HepG2 (cell line): ENCODE results near the gene PIKFYVE.

Source experiments
- NFYB ChIP-seq: sonication (generic); formaldehyde crosslinking; IDR thresholded peaks from 2 replicates; pipeline ENCODE4 v1.4.0; 2020; ENCODE audit warnings: missing genetic modification reagents
- POLR2AphosphoS5 ChIP-seq: IDR thresholded peaks from 2 replicates; pipeline ENCODE4 v1.6.1; 2012; ENCODE audit warnings: low read depth, low read length
- SP2 ChIP-seq: sonication (generic); formaldehyde crosslinking; IDR thresholded peaks from 2 replicates; pipeline ENCODE4 v1.5.1; 2020; ENCODE audit warnings: mild to moderate bottlenecking, missing genetic modification reagents
- YY1 ChIP-seq: IDR thresholded peaks from 2 replicates; pipeline ENCODE4 v1.6.1; 2011; ENCODE audit warnings: low read length, low read depth, moderate library complexity, mild to moderate bottlenecking; ENCODE audit not compliant: insufficient read depth, insufficient replicate concordance
- ZNF556 ChIP-seq: sonication (generic); formaldehyde crosslinking; IDR thresholded peaks from 2 replicates; pipeline ENCODE4 v1.4.0; 2020; ENCODE audit warnings: mild to moderate bottlenecking, missing genetic modification reagents, borderline replicate concordance
- TF ChIP-seq, protein P1 (sequence below): sonication (generic); formaldehyde crosslinking; IDR thresholded peaks from 2 replicates; pipeline ENCODE4 v1.4.0; 2020; ENCODE audit warnings: missing genetic modification reagents
- TF ChIP-seq, protein P2 (sequence below): sonication (generic); formaldehyde crosslinking; IDR thresholded peaks from 2 replicates; pipeline ENCODE4 v1.5.0; 2020; ENCODE audit warnings: mild to moderate bottlenecking, missing genetic modification reagents, moderate library complexity

DNA sequence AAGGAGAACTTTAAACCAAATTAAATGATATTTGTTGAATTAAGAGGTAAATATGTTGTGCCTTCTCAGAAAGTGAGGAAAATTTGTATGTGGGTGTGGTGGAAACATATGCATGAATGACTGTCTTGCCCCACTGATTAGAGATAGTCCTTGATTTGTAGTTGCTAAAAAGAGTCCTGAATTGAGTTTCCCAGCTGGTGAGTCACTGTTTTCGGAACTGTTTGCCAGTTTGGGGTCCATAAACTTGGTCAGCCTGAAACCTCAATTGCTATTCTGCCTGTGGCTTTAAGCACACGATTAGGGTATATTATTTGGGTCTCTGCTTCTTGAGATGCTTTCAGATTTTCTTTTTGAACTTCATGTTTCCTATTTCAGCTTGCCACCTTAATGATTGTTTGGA is 53.3 kb downstream of the PIKFYVE start:
- TF ChIP-seq SP2 (CRISPR knock-in tag): no peak
- no peak for TF ChIP-seq ZNF556 (CRISPR knock-in tag)
- no peak for TF ChIP-seq YY1
- no peak for TF ChIP-seq POLR2AphosphoS5
- TF ChIP-seq, protein P1, sequence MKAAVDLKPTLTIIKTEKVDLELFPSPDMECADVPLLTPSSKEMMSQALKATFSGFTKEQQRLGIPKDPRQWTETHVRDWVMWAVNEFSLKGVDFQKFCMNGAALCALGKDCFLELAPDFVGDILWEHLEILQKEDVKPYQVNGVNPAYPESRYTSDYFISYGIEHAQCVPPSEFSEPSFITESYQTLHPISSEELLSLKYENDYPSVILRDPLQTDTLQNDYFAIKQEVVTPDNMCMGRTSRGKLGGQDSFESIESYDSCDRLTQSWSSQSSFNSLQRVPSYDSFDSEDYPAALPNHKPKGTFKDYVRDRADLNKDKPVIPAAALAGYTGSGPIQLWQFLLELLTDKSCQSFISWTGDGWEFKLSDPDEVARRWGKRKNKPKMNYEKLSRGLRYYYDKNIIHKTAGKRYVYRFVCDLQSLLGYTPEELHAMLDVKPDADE (CRISPR knock-in tag): no peak
- no peak for TF ChIP-seq NFYB (CRISPR knock-in tag)
- TF ChIP-seq, protein P2, sequence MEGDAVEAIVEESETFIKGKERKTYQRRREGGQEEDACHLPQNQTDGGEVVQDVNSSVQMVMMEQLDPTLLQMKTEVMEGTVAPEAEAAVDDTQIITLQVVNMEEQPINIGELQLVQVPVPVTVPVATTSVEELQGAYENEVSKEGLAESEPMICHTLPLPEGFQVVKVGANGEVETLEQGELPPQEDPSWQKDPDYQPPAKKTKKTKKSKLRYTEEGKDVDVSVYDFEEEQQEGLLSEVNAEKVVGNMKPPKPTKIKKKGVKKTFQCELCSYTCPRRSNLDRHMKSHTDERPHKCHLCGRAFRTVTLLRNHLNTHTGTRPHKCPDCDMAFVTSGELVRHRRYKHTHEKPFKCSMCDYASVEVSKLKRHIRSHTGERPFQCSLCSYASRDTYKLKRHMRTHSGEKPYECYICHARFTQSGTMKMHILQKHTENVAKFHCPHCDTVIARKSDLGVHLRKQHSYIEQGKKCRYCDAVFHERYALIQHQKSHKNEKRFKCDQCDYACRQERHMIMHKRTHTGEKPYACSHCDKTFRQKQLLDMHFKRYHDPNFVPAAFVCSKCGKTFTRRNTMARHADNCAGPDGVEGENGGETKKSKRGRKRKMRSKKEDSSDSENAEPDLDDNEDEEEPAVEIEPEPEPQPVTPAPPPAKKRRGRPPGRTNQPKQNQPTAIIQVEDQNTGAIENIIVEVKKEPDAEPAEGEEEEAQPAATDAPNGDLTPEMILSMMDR (CRISPR knock-in tag): no peak
